GM18861 (cell line): Measurements from ENCODE around the gene POLR2M.

Experiments used
- ATAC-seq: cut with Tn5 transposase; IDR thresholded peaks from one replicate; pipeline ENCODE4 v1.9.1; 2021; ENCODE audit not compliant: unreplicated experiment

POLR2M gene

DNA sequence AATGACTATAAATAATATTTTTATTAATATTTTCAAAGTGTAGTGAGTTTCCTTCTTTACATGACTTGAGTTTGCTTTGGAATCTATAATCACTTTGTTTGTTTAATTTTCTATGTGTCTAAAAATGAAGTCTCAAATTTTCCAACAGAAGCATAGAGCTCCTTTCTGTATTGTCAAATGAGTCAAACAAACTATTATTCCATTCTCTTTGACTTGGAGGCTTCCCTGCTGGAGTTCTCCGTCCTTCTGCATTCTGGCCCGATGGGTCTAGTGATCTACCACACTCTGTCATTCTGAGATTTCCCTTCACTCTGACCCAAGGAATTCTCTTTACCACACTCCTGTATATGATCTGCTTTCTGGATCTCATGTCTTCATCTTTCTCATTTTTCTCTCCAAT, 30.1 kb downstream of the POLR2M start:
- no peak for ATAC-seq

DNA sequence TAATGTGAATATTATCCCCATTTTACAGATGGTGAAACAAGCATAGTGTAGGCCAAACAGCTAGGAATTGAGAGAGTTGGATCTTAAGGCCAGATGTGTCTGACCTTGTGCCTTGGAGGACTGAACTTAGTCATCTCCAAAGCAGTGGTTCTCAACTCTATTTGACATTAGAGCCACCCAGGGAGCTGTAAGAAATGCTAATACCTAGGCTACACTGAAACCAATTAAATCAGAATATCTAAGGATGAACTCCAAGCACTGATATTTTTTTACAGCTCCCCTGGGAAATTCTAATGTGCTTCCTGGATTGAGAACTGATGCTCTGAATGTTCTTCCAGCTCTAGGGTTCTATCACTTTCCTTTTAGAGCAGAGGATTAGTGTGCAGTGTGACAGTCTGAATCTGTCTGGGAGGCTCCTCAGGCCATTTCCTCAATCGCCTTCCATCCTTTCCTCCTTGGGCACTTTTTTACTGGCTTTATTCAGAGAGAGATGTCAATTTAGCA, 32.3 kb downstream of the POLR2M start:
- ATAC-seq = no peak

DNA sequence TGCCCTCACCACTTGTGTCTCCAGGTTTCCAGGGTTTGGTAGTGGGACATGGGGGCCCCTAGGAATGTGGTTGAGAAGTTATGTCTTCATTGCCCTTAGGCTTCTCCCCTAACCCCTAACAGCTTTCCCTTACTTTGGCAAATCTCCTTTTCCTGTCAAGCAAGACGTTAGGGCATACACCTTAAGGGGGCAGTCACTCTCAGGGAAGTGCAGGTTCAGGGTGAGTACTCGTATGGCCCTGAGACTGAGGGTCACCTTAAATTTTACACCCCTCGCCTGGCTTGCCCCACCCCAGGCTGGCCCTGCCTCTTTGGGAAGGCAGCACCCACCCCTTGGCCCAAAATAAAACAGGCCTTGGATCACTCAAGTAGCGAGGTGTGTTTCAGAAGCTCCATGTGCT, 33.5 kb downstream of the POLR2M start:
- ATAC-seq = no peak

GRCh38 chr15:57741089-57741488, 34.6 kb downstream of the POLR2M start:
- ATAC-seq = no peak

- no peak for ATAC-seq
Measured at GRCh38 chr15:57743424-57743823, 36.9 kb downstream of the POLR2M start.

DNA sequence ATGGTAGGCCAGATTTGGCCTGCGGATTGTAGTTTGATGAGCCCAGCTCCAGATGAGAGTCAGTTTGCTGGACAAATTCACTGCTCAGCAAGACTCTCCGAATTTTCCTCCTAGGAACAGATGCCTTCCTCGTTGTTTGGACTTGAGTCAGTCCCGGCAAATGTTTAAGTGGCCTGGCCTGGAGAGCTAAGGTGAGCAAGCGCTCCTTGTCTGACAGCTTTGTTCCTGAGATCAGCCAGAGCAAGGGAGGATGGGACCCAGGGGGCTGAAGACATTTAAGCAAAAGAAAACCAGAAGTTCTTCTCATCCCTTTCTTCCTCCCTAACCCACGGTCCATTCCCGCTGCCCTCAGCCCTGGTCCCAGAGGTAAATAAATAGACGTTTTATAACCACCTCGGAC, 40.3 kb downstream of the POLR2M start:
- no peak for ATAC-seq

DNA sequence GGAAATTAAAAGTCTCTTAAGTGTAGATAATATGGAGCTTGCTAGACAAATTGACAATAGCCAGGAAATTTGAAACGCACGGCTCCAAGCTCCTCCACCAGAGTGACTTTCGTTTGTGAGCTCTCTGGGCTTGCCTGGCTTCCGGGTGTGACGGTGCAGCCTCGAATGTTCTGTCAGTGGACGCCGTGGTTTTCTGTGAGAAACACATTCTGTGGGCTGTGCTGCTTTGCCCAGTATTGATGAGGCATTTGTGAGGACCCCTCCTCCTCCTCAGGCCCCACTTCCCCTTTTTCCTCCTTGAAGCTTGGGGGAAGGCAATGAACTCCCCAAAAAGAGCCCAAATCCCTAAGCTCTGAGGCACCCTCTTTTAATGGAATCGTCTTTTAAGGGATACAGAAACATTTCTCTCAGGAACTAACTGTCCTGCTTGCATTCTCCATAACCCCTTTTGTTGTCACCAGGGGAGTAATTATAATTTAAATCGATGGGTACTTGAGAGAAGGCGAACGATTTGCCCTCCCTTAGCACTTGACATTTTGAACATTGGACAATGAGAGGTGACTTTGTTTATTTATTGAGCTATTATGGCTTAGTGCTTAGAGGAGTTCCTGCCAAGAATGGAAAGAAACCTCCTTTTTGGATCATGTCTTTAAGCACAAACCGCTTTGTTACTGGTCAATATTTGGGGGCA, 40.8 kb downstream of the POLR2M start:
- ATAC-seq = no peak

- no peak for ATAC-seq
Measured at GRCh38 chr15:57751177-57751800, 44.8 kb downstream of the POLR2M start.

DNA sequence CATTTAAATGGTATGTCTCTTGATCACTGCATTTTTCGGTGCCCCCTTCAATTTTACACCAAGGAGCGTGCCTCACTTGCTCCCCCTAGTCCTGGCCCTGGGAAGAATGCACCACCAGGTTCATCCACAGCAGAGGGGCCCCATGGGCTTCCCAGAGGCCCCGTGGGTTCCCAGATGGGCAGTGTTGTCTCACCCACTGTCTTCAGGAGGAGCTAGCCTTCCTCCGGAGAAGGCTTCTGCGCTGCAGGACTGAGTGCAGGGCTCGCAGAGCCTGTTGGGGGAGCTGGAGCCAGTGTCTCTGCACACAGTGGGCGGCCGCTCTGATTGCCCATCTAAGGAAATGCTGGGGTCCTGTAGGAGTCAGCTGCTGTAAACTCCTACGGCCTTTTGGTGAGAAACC, 45.9 kb downstream of the POLR2M start:
- ATAC-seq = no peak

DNA sequence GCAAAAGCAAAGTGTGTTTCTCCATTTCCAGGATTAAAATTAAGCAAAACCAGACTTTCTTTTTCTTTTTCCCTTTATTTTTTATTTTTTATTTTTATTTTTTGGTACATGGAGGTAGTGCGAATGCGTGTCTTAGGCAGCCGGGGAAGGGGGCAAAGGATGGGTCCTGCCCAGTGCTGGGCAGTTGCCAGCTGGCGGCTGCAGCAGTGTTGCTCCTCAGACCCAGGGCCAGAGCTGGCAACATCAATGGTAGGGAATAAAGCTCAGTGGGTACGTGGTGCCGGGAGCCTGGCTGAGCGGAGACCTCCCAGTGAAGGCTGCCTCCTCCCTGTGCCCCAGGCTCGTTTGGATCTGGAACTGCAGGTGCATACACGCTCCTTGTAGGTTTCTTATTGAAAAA, 46.3 kb downstream of the POLR2M start:
- ATAC-seq = no peak

GRCh38 chr15:57756466-57756865, 50.0 kb downstream of the POLR2M start:
- ATAC-seq = no peak

GRCh38 chr15:57758560-57758959, 52.0 kb downstream of the POLR2M start:
- ATAC-seq = no peak

DNA sequence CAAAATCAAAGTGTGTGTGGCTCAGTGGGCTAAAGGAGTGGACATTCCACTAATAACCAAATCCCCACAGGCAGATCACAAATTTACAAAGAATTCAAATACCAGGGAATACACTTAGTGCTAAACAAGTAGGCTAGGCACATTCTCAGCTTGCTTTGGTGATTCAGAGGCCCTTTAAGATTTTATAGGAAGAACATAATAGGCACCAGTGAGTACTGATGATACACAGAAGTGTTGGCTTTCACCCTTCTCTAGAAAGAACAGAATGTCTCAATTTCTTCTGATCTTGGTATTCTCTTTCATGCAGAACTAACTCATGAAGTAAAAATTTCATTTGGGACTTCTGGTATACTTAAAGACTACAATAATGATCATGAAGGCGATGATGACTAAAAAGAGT, 55.0 kb downstream of the POLR2M start:
- ATAC-seq = no peak

GRCh38 chr15:57762302-57762701, 55.8 kb downstream of the POLR2M start:
- no peak for ATAC-seq

GRCh38 chr15:57763176-57763964, 56.9 kb downstream of the POLR2M start:
- ATAC-seq = no peak
